ENCODE data around the gene ZC3H14.

ZC3H14 gene

DNA sequence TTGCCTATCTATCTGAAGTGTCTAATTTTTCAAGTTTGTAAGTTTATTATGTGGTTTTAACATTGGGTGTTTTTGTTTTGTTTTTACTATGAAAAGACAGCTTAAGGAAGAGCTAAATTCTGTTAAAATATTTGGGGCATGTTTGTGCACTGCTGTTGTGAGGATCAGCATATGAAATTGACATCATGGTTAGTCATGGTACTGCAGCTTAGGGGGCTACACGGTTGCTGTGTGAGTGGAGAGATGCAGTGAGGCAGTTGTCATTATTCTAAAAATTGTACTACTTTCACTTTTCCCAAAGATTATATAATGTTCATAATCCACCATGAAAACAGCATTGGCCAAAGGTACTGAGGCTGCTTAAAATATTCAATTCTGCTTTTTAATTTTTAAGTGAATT is 49.0 kb downstream of the ZC3H14 start:
- no peak for DNase-seq (ENCODE audit: low read depth in 3 of 3)

GRCh38 chr14:88612981-88613380 is 50.1 kb downstream of the ZC3H14 start:
- no peak for DNase-seq (ENCODE audit: low read depth in 3 of 3)

DNA sequence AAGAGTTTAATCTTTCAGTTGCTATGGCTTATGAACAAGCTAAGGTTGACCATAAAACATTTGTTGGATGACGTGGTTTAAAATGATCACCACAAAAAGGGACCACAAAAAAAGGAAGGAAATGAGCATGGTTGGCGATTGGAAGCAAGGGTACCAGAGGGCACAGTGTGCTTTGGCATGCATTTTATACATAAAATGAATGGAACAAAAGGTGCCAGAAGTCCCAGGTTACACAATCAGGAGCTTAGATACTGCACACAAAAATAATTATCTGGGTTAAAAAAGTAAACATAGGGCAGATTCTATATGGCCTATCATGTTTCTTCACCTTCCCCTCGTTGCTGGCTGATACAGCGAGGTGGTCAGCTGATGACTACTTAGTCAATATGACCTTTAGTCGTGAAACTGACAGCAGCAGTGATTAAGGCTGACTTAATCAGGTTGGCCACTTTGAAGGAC is 50.7 kb downstream of the ZC3H14 start:
- DNase-seq (ENCODE audit: low read depth in 3 of 3), result no peak

DNA sequence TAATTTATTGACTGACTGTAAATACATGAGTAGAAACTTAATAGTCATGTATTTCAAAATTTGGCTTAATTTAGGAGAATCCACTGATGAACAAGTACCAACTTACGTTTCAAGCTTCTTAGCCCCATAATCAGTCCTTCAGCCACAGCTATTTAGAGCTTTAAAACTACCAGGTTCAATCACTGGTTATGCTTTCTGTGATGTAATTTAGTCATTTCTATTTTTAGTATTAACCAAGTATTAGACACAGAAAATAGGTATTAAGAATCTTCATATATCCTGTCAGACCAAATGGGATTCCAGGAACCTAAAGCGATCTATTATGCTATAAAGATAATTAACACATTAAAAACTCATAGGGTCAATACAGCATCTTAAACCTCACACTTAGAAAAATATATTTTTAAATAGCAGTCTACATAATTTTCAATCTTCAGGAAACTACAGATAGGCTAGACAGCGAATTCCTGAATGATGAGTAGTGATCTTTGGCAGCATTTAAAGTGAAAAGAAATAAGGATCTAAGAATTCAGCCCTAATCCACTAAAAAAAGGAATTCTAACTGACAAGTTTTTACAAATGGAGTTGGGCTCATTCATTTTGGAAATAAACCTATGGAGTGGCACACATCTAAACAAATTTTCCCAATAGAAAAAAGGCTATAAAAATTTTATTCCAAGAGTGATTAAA is 51.5 kb downstream of the ZC3H14 start:
- DNase-seq (ENCODE audit: low read depth in 3 of 3), result no peak

DNA sequence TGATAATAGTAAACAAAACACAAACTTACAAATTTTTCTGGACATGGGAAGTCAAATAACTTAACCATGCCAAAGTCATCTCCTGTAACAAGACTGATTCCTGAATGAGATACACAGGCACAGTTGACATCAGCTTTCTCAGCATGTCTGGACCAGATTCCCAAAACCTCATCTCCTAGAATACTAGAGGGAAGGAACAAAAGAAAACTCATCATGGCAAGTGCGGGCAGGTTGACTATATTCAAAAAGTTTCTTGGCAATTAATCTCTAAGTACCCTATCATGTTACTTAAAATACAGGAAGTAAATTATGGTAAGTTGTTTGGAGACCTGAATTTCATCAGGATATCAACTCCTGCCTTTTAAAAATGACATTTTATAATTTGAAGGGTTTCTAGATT is 53.9 kb downstream of the ZC3H14 start:
- DNase-seq (ENCODE audit: low read depth in 3 of 3), result no peak

GRCh38 chr14:88617479-88617878 is 54.6 kb downstream of the ZC3H14 start:
- DNase-seq (ENCODE audit: low read depth in 3 of 3), result no peak

GRCh38 chr14:88618476-88618875 is 55.6 kb downstream of the ZC3H14 start:
- no peak for DNase-seq (ENCODE audit: low read depth in 3 of 3)

DNA sequence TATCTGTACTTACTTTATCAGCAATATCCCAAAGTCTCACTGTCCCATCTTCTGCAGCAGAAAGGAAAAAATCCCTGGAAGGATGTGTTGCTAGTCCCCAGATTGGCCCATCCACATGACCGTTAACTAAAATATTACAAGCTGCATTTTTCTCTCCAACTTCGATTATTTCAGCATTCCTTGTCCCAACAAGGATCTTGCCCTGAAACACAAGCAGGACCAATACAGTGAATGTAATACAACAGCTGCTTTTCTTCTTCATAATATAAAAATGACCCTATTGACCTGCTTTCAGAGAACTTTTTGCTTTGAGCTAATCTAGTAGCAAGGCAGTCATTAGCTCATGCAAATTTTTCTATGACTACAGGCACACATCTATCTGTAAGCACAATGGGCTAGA is 58.3 kb downstream of the ZC3H14 start:
- DNase-seq (ENCODE audit: low read depth in 3 of 3), result no peak

DNA sequence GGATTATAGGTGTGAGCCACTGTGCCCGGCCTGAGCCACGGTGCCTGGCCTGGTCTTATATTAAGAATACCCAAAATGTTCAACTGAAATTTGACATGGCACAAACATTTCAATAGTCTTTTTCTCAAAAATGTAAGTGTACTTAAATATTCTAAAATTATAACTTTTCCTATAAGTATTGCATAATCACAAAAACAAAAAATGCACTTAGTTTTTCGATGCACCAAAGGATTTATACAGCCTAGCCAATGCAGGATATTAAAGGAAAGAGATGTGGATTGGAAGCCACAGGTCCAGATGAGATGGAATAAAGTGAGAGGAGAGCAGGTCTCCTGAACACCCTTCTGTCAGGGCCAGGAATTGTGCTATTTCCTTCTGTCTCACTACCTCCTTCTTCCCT is 62.8 kb downstream of the ZC3H14 start:
- DNase-seq (ENCODE audit: low read depth in 3 of 3), result no peak

- no peak for DNase-seq (ENCODE audit: low read depth in 3 of 3)
These were observed 65.2 kb downstream of the ZC3H14 start for GRCh38 chr14:88628033-88628432.

- DNase-seq (ENCODE audit: low read depth in 3 of 3), result no peak
These were observed 65.6 kb downstream of the ZC3H14 start for GRCh38 chr14:88628462-88628861.

GRCh38 chr14:88630565-88630964 is 67.7 kb downstream of the ZC3H14 start:
- no peak for DNase-seq (ENCODE audit: low read depth in 3 of 3)

- no peak for DNase-seq (ENCODE audit: low read depth in 3 of 3)
These were observed 68.3 kb downstream of the ZC3H14 start for GRCh38 chr14:88631091-88631490.

GRCh38 chr14:88632512-88632911 is 69.7 kb downstream of the ZC3H14 start:
- no peak for DNase-seq (ENCODE audit: low read depth in 3 of 3)

DNA sequence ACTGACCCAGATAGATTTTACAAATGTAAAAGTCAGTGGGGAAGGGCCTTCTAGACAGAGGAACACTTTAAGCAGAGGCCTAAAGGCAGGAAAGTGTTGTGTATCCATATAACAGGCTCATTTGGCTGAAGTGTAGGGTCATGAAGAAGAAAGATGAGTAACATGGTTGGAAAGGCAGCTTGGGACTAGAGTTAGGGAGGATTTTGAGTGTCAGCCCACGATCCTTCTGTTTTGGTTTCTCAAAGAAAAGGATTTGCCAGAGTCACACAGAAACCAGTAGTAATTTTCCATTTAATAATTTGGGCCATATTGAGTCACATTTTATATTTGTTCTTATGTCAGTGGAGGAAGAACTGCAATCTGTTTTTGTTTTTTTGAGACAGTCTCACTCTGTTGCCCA is 76.4 kb downstream of the ZC3H14 start:
- no peak for DNase-seq (ENCODE audit: low read depth in 3 of 3)

- DNase-seq (ENCODE audit: low read depth in 3 of 3), result no peak
These were observed 97.2 kb downstream of the ZC3H14 start for GRCh38 chr14:88660056-88660455.

GRCh38 chr14:88667555-88668273 is 104.9 kb downstream of the ZC3H14 start:
- DNase-seq (ENCODE audit: low read depth in 3 of 3), result peak; percentile 8 to 25 (median 11)

- DNase-seq (ENCODE audit: low read depth in 3 of 3), result no peak
These were observed 105.7 kb downstream of the ZC3H14 start for GRCh38 chr14:88668448-88669116.

DNA sequence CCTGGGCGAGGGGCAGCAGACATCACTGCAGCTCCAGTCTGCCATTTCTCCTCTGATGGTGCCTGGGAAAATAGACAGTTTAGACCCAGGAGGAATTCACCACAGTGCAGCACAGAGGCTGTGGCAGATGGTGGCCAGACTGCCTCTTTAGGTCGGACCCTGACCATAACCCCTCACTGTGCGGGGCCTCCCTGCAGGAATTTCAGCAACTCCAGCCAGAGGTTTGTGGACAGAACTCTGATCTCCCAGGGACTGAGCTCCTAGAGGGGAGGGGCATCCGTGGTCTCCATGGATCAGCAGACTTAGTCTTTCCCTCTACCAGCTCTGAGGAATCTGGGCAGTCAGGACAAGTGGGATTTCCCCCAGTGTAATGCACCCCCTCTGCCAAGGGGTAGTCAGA is 106.5 kb downstream of the ZC3H14 start:
- DNase-seq (ENCODE audit: low read depth in 3 of 3), result no peak

Measured in stimulated activated CD4-positive, alpha-beta T cell treated with anti-CD3 and anti-CD28 coated beads, TNF-alpha, amount 100 ng/mL, for 4 hours (primary cell).